MM.1S (cell line): Measurements from ENCODE around the gene PTTG1IP.

Source experiments
- EZH2phosphoT487 ChIP-seq: fragments of 300-600 bp; sonication (generic); IDR thresholded peaks from 2 replicates; pipeline ENCODE4 v1.6.1; 2018; ENCODE audit warnings: antibody characterized with exemption, low read length
- TF ChIP-seq, protein P1 (sequence below): fragments of 300-600 bp; sonication (generic); IDR thresholded peaks from 2 replicates; pipeline ENCODE4 v1.5.1; 2016; ENCODE audit warnings: antibody characterized with exemption, low read length, mixed read lengths

DNA sequence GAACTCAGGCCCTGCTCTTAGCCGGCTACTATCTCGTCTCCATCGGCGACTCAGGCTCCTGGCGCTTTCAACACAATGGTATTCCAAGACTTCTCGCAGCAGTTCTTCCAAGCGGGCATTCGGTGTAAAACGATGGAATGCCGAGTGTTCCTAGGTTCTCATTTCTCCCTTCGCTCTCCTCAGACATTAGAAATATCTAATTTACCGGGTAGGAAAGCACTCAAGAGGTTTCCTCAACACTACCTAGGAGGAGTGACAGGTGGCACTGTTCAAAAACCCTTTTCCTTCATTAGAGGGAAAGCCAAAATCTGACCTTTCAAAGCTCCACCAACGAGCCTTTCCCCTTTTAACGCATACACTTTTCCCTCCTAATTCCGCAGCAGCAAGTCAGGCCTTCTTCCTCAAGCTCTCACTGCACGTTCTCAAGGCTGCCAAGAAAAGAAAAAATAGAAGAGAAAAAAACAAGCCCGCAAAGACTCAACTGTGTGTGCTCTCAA is 72.5 kb downstream of the PTTG1IP start:
- TF ChIP-seq, protein P1, sequence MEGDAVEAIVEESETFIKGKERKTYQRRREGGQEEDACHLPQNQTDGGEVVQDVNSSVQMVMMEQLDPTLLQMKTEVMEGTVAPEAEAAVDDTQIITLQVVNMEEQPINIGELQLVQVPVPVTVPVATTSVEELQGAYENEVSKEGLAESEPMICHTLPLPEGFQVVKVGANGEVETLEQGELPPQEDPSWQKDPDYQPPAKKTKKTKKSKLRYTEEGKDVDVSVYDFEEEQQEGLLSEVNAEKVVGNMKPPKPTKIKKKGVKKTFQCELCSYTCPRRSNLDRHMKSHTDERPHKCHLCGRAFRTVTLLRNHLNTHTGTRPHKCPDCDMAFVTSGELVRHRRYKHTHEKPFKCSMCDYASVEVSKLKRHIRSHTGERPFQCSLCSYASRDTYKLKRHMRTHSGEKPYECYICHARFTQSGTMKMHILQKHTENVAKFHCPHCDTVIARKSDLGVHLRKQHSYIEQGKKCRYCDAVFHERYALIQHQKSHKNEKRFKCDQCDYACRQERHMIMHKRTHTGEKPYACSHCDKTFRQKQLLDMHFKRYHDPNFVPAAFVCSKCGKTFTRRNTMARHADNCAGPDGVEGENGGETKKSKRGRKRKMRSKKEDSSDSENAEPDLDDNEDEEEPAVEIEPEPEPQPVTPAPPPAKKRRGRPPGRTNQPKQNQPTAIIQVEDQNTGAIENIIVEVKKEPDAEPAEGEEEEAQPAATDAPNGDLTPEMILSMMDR: peak; percentile 74
- no peak for TF ChIP-seq EZH2phosphoT487
